ENCODE measurements around the gene RETN.

RETN gene

DNA sequence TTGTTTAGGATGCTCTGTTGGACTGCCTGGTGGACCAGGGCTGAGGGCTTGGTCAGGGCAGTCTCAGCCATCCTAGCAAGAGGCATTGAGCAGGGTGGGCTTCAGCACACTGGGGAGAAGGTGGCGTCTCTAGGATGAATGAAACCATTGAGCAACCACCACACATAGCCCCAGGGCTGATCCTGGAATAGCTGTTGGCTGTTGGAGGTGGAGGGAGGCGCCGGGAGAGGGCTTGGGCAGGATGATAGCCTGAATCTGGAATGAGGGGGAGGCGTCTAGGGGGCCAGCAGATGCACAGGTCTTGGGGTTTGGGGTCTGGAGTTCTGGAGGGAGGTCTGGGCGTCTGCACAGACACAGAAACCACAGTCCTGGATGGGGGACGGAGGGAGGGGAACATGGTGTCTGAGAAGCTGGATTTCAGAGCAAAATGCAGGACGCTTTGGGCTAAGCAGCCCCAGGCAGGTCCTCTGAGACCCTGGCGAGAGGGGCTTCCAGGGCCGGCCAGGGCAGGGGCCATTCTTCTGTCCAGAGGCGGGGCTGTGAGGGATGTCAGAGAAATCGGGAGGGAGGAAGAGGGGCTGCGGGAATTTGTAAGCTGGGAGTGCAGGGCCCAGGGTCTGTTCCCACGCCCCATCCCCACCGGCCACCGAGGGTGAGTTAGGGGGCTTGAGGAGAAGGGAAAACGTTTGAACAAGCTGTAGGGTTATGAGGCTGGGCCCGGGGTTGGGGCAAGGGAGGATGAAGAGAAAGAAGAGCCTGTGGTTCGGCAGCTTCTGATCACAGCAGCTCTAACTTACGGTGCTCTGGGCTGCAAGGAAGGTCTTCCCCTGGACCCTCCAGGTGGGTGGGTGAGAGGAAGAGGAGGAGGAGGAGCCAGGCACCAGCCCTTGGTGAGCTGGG lies 16.9 kb downstream of the RETN start:
- DNase-seq, result no peak

DNA sequence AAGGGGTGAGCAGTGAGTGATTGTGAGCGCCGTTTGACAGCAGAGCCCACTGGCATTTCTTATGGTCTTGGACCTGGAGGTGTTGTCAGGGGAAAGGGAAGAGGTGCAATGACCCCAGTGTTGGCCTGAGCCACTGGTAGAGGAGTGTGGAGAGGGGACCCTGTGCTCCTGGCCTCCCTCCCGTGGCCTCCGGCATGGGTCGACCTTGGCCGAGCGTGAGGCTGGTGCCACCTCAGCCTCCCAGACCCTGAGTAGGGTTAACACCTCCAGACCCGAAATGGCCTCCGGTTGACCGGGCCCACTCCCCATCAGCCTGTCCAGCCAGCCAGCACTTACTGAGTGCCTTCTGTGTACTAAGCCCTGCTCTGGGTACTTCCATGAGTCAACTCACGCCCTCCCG lies 18.3 kb downstream of the RETN start:
- DNase-seq, result no peak

DNA sequence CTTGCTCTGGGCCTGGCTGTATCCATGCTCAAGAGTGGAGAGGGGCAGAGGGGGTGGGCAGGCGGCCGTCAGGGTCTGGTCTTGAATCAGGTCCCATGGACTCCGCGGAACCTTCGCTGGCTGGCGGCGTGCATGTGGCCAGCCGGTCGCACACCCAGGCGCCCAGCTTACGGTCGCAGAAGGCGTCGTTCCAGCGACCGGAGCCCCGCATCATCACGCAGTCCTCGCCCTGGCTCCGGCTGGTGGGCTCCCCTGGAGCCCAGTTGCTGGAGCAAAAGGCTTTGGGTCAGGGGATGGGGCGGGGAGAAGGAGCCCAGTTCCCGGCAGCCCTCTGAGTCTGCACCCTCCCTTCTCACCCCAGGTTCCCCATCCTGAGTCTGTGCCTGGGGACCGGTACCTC lies 20.3 kb downstream of the RETN start:
- no peak for DNase-seq

DNA sequence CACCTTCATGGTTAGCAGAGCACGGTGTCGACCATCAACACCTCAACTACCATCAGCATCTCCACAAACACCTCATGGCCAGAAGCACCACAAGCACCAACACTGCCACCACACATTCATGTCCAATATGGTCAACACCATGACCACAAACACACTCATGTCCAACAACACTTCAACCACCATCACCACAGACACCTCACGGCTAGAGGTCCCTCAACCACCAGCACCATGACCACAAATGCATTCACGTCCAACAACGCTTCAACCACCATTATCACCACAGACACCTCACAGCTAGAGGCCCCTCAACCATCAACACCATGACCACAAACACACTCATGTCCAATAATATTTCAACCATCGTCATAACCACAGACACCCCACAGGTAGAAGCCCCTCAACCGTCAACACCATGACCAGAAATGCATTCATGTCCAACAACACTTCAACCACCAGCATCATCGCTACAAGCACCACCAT lies 22.0 kb downstream of the RETN start:
- DNase-seq, result no peak

DNA sequence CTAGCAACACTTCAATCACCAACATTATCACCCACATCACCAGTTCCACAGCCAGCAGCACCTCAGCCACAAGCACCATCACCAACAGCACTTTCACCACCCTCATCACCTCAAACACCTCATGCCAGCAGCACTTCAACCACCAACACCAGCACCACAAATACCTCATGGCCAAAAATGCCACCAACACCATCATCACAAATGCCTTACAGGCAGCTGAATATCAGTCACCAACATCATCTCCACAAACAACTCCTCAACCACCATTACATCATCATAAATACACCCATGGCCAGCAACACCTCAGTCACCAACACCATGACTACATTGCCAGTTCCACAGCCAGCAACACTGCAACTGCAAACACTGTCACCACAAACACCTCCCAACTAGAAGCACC lies 22.6 kb downstream of the RETN start:
- no peak for DNase-seq

DNA sequence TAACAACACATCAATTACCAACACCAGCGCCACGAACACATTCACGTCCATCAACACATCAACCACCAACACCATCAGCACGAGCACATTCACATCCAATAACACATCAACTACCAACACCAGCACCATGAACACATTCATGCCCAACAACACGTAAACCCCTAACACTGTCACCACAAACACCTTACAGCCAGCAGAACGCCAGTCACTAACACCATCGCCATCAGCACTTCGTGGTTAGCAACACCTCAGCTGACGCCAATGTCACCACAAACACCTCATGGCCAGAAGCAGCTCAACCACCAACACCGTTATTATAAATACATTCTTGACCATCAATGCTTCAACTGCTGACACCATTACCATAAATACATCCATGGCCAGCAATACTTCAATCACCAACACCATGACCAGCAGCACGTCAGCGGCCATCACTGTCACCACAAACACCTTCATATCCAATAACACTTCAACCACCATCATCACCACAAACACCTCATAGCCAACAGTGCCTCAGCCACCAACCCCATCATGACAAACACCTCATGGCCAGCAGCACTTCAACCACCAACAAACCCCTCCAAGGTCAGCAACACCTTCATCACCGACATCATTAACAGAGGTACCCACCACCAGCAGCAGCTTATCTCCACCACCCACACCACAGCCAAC lies 23.7 kb downstream of the RETN start:
- no peak for DNase-seq

DNA sequence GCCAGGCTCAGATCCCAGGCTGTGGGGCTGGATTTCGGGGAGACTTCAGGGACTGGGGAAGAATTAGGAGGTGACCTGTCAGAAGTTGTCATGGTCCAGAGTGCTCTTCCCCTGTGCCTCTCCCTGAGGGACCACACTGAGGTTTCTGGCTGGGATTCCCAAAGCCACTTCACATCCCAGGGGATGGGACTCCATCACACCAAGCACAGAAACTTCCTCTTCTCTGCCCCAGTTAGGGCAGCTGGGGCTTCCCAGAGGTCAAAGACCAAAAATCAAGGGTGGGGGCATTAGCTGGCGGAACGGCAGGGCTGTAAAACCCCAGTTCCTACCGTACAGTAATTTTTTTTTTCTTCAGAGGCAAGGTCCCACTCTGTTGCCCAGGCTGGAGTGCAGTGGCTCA lies 25.6 kb downstream of the RETN start:
- no peak for DNase-seq

DNA sequence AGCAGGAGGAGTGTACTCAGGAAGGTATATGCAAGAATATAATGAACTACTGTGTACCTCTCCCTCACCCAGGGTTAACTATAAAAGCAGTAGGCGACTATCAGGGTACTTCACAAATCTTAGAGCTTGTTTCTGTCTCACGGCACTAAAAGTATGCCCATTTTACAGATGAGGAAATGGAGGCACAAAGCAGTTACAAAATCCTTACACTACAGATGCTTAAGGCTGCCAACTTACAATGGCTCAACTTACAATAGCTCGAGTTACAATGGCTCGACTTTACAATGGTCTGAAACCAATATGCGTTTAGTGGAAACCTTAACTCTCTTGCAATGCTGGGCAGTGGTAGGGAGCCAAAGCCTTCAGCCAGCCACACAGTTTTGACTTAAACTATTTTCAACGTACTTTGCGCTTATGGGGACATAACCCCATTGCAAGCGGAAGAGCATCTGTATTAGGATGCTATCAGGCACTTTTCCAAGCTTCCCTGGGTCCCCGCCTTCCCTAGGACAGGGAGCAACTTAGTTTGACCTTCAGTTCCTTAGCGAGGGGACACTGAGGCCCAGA lies 29.0 kb downstream of the RETN start:
- no peak for DNase-seq

DNA sequence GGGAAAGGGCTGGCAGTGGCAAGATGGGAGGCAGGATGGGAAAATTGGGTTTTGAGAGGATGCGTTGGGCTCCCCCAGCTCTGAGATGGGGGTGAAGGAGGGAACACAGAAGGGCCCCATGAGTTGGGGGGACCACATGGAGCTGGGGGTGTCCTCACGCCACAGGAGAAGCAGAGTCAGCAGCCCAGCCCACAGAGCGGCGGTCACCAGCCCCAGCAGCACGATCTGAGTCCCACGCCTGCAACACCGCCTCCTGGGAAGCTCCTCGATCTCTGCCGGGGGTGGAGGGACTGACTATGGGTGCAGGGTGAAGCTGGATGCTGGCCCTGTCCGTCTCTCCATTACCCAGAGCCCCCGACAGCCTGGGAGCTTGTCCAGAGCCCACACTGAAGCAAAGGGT lies 29.7 kb downstream of the RETN start:
- DNase-seq, result no peak

DNA sequence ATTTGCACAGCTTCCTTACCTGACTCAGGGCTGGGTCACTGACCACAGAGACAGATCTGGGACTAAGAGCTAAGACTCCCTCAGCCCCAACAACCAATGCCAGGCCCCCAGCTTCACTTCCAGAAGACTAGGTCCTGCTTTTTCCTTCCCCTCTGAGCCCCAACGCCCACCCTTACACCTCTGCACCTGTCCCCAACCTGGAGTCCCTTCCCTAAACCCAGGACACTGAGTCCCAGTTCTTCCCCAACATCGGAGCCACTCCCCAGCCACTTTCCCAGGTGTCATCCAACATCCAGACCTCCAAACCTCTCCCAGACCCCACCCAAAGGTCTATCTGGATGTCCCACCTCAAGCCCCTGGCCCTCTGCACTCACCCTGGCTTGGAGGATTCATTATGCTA lies 30.2 kb downstream of the RETN start:
- DNase-seq, result no peak

DNA sequence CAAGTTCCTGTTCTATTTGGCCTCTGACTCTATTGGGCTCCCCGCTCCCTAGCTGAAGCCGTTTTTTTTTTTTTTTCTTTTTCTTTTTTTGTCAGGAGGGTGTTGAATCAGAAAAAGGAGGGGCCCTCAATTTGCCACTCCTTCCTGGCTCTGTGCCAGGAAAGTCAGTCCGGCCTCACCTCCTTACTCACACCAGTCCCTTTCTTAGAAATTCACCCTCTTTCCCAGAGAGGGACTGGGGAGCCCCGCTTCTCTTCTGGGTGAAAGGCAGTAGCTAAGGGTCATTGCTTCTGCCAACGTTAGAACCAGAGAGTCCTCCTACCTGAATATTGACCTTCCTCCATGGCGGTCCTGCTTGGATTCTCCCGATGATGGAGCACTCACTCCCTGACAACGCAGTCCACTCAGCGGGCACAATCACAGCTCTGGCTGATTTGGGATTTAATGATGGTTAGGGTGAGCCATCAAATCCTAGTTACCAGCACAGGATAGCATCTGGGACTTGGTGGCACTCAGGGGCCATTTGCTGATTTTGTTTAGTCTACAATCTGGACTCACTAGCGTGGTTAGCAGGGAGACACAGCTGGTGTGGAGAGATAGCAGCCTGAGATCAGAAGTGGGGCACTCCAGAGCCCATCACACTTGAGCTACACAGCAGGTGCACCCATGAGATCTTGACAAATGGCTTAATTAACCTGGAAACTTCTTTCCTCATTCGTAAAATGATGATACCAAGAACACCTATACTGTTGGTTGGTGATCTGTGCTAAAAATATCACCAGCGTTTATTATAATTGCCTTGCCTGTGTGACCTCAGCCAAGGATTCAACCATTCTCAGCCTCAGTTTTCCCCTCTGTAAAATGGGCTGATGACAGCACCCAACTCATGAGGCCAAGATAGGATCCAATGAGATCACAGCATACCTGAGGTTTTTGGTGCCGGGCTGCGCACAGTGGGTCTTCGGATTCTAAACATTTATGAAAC lies 30.9 kb downstream of the RETN start:
- no peak for DNase-seq

DNA sequence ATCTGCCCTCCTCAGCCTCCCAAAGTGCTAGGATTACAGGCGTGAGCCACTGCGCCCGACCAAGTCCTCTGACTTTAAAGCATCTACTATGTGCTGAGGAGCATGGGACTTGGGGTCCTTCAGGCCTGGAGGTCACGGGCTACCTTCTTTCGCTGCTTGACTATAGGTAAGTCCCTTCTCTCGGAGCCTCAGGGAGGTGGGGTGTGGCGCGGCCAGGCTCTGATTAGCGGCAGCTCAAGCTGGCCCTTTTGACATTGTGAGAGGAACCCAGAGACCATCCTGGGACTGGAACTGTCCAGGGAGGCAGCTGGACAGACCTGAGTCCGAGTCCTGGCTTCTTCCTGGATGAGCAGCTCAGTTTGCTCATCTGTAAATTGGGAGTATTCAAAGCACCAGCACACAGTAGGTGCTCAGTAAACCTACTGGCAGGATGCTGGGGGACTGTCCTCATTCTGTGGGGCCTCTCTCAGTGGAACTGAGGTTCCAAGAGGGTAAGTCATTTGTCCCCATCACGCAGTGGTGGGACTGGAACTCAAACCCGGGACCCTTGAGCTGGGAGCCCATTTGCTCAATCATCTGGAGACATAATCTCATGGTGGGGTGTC lies 32.3 kb downstream of the RETN start:
- no peak for DNase-seq

DNA sequence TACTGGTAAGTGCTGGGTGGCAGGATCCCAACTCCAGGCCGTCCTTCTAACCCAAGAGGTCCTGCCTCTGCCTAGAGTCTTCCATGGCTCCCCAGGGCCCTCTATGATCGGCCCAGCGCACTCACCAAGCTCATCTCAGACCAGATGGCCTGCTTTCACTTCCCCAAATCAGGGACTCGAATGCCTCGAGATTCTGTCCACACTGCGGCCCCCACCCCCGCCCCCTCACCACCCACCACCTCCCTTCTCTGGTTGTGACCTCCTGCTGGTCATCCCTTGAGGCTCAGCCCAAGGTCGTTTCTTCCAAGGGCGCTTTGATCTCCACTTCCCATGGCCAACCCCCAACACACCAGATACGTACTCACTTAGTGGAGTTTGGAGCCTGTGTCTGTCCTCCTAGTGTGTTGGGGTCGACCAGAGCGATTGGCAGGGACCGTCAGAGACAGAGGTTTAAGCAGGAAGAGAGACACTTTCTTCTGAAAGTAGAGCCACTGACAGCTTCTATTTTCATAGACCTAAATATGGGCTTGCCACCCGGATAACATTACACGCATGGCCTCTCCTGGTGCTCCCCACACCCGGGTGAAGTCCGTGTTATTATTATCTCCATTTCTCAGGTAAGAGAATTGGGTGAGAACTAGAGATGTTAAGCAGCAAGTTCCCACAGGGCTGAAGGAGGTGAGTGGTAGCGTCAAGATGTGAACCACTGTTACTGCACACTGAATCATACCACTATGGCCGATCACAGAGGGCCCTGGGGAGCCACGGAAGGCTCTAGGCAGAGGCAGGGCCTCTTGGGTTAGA lies 33.0 kb downstream of the RETN start, which contains the start of gene FCER2:
TSS of gene FCER2 (minus strand) at position 478 of the 804 bp plus-strand sequence. CDS start 2,371 bp downstream, outside the sequence.
- DNase-seq, result no peak

DNA sequence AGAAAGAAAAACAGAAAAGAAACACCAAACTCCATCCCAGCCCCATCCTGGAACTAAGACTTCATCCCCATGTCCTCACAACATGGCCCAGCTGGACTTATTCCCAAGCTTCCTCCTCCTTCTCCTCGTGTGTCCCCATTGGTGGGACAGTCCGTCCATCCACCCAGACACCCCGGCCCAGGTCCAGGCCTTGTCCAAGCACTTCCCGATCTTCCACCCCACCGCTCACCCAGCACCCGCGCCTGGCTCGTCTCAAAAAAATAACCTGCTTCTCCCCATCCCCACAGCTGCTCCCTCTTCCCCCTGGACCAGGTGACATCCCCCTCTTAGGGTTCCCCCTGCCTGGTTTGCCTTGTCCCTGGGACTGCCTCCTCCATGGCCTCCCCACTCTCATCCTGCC lies 34.5 kb downstream of the RETN start:
- no peak for DNase-seq

DNA sequence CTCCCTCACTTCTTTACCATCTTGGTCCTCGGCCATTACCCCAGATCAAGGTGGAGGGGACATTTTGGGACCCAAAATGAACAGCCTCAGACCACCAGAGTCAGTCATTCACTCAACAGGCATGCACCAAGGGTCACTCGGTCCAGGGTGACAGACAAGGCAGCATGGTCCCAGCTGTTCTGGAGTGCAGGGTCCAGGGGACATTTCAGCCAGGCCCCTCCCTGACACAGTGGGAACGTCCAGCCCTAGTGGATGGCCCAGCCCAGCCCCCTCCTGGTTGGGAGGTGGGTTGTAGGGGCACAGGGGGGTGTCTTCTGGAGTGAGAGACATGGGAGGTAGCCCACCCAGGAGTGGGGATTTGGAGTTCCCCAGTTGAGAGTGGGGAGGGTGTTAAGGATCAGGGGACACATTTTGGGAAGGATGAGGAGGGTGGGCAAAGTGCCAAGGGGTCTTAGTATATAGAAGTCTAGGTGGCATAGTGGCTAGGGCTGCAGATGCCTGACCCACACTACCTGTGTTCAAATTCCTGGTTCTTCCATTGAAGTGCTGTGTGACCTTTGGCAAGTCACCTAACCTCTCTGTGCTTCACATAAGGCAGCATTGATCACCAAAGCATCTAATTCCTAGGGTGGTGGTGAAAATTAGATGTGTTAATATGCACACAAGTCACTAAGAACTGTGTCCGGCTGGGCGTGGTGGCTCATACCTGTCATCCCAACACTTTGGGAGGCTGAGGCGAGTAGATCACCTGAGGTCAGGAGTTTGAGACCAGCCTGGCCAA lies 35.6 kb downstream of the RETN start:
- no peak for DNase-seq

DNA sequence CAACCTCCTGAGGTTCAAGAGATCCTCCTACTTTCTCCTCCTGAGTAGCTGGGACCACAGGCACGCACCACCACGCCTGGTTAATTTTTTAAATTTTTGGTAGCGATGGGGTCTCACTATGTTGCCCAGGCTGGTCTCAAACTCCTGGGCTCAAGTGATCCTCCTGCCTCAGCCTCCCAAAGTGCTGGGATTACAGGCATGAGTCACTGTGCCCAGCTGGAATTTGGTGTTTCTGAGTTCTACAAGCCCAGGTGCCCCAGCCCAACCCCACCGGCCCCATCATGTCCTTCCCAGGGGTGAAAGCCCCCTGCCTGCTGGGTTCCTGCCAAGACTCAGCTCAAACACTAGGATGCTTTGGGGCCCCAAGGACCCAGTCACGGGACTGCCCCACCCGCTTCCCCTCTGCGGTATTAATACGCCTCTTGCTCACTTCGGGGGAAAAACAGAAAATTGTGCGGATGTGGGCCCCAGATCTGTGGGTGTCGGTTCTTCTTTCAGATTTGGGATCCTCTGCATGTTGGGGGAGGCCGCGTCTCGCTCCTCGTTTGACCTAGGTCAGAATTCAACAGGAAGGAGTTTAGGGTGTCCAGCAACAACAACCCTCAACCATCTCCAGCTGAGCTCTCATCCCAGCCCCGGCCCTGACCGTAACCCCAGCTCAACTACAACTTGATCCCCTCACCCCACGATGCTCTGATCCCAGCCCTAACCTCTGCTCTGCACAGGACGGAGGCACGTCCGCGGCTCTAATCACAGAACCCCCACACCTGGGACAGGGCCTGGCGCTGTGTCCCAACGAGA lies 36.7 kb downstream of the RETN start:
- no peak for DNase-seq

DNA sequence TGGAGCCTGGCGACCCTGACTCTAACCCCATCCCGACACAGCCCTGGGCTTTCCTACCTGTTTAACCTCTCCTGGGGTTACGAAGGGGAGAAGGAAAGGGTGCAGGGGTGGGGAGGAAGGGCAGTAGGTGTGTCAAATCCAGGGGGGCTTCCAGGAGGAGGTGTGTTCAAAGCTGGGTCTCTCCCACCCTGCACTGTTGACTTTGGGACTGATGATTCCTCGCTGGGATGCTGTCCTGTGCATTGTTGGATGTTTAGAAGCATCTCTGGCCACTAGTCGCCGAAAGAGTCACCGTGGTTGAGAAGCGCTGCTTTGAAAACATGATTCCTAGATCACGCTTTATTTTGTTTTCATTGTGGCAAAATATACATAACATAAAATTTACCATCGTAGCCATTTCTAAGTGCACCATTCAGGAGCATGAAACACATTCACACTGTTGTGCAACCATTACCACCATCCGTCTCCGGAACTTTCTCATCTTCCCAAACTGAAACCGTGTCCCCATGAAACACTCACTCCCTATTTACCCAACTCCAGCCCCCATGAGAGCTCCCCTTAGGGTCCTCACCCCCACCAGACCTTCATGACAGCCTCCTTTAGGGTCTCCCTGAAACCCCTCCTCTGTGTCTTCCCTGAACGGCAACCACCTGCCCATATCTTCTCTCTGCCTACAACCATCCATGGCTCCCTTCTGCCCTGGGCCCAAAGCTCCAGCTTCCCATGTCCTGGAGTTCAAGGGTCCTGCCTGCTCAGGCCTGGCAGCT lies 37.5 kb downstream of the RETN start:
- no peak for DNase-seq

DNA sequence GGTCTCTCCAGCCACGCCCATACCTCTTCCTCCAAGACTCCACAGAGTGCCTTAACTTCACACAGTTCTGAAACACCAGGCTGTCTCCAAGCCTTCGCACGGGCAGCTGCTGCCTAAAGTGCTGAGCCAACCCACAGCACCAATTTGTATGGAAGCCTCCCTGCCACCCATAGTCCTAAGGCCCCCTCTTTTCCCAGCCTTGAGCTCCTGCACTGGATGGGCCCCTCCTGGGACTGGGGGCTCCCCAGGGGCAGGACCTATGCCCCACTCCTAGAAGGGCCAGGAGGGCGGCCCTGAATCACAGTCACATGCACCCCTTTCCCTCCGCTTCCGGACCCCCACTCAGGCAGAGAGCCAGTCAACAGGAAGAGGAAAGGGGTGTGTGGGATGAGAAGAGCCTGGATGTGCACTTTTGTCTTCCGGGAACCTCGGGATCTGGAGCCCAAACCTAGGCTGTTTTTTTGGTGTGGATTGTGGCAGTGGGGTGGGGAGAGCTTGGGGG lies 38.2 kb downstream of the RETN start:
- no peak for DNase-seq

Measured in GOT3 (cell line).